ENCODE results near the gene AP3S1. TPM values are rescaled to one million over a fixed set of nuclear protein-coding genes. Genes with fewer than 3 reads are reported as not detected.
A peak's percentile ranks its signal among the peaks of the same experiment; 100 is the strongest.

Gene AP3S1
- total and polyA plus RNA-seq, 2 of the 13 experiments (the other 11 are each of a cell fraction or from before 2014, with no cell fraction given), result 50.5 to 85.9 TPM

DNA sequence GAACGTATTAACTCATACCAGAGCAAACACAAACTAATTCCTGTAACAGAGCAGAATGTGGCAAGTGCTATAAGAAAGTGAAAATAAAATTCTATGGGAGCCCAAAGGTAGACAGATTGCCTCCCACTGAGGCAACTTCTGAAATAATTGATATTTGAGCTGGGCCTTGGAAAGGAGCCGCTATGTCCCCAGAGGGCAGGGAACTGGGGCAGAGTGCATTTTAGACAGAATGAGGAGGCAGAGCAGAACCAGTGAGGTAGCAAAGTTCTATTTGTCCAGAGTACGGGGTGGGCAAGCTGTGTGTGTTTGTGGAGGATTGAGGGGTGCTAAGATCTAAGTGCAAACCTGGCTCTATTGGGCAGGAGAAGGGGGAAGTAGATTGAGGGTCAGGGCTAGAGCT is 45.1 kb upstream of the AP3S1 start:
- in situ Hi-C loops (cut with HindIII; ENCODE audit: extremely low pct_ligation_motif_present, low pct_unique_long_range_greater_than_20kb), result no loop called here
- H3K27me3 ChIP-seq (ENCODE audit: control insufficient read depth in 1 of 2, insufficient read depth in 2 of 2, low read length in 2 of 2), result no peaks in the 10 kb centered on the region
- no peaks in the 10 kb centered on the region for H3K79me2 ChIP-seq (ENCODE audit: insufficient read depth, low read length)
- POLR2A ChIA-PET, result no interaction called here
- intact Hi-C loops (cut with micrococcal nuclease; ENCODE audit: unreplicated experiment), result no loop called here
- H3K36me3 ChIP-seq (replicated peaks in 1 of 2; ENCODE audit: control insufficient read depth in 1 of 2, insufficient read depth in 2 of 2, low read length in 2 of 2), result no peaks in the 10 kb centered on the region
- BruUV-seq (replicated peaks), result no TSS peak
- H3K9ac ChIP-seq (ENCODE audit: insufficient read depth, low read depth, low read length), result no peak overlapping the region
- WGBS (ENCODE audit: low lambda C conversion rate), result 1% methylated on average over 3 of the region's 3 CpGs
- no peak overlapping the region for H2AFZ ChIP-seq (ENCODE audit: low read length)
- peak overlapping the region; percentile 61 for H3K4me2 ChIP-seq (ENCODE audit: low read depth, low read length)
- CTCF ChIA-PET (ENCODE audit: low intra/inter-chr PET ratio, low total read pairs), result no interaction called here
- FAIRE-seq (no peak), ATAC-seq (peak; percentile 84), DNase-seq (ENCODE audit: low spot score) (no peak)
- H3K4me3 ChIP-seq (replicated peaks in 1 of 3; ENCODE audit: insufficient read depth in 1 of 3, low read depth in 2 of 3, low read length in 3 of 3), result no peak overlapping the region; a peak in 1 of 6 replicates
- no peaks in the 10 kb centered on the region for H3K9me3 ChIP-seq (ENCODE audit: low read length)
- peak overlapping the region; percentile 25 for H3K27ac ChIP-seq (ENCODE audit: extremely low read length, insufficient read depth, low read length)
- peaks cover 40% of the 10 kb centered on the region for H3K4me1 ChIP-seq (ENCODE audit: insufficient read depth, low read length)
- no peaks in the 10 kb centered on the region for H4K20me1 ChIP-seq (ENCODE audit: insufficient read depth, low read length)
- TF ChIP-seq ZBTB3 (CRISPR knock-in tag; IDR thresholded peaks at IDR 0.05; ENCODE audit: borderline replicate concordance, low read depth) (no peak), SSRP1 (CRISPR knock-in tag; IDR thresholded peaks at IDR 0.05) (no peak), MAZ (IDR thresholded peaks at IDR 0.05; ENCODE audit: borderline replicate concordance, low read depth, low read length) (no peak), MAZ (CRISPR knock-in tag; IDR thresholded peaks at IDR 0.05; ENCODE audit: low read depth) (no peak), ZNF772 (CRISPR knock-in tag; IDR thresholded peaks at IDR 0.05) (no peak), HOXD1 (CRISPR knock-in tag; IDR thresholded peaks at IDR 0.05) (no peak), ZNF512 (CRISPR knock-in tag; IDR thresholded peaks at IDR 0.05) (no peak), MLXIP (CRISPR knock-in tag; IDR thresholded peaks at IDR 0.05; ENCODE audit: borderline replicate concordance) (no peak), ZNF678 (CRISPR knock-in tag; IDR thresholded peaks at IDR 0.05) (no peak), DZIP1 (CRISPR knock-in tag; IDR thresholded peaks at IDR 0.05) (no peak)
- TF ChIP-seq, protein P1, sequence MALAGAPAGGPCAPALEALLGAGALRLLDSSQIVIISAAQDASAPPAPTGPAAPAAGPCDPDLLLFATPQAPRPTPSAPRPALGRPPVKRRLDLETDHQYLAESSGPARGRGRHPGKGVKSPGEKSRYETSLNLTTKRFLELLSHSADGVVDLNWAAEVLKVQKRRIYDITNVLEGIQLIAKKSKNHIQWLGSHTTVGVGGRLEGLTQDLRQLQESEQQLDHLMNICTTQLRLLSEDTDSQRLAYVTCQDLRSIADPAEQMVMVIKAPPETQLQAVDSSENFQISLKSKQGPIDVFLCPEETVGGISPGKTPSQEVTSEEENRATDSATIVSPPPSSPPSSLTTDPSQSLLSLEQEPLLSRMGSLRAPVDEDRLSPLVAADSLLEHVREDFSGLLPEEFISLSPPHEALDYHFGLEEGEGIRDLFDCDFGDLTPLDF (CRISPR knock-in tag; IDR thresholded peaks at IDR 0.05), result no peak
- TF ChIP-seq, protein P2, sequence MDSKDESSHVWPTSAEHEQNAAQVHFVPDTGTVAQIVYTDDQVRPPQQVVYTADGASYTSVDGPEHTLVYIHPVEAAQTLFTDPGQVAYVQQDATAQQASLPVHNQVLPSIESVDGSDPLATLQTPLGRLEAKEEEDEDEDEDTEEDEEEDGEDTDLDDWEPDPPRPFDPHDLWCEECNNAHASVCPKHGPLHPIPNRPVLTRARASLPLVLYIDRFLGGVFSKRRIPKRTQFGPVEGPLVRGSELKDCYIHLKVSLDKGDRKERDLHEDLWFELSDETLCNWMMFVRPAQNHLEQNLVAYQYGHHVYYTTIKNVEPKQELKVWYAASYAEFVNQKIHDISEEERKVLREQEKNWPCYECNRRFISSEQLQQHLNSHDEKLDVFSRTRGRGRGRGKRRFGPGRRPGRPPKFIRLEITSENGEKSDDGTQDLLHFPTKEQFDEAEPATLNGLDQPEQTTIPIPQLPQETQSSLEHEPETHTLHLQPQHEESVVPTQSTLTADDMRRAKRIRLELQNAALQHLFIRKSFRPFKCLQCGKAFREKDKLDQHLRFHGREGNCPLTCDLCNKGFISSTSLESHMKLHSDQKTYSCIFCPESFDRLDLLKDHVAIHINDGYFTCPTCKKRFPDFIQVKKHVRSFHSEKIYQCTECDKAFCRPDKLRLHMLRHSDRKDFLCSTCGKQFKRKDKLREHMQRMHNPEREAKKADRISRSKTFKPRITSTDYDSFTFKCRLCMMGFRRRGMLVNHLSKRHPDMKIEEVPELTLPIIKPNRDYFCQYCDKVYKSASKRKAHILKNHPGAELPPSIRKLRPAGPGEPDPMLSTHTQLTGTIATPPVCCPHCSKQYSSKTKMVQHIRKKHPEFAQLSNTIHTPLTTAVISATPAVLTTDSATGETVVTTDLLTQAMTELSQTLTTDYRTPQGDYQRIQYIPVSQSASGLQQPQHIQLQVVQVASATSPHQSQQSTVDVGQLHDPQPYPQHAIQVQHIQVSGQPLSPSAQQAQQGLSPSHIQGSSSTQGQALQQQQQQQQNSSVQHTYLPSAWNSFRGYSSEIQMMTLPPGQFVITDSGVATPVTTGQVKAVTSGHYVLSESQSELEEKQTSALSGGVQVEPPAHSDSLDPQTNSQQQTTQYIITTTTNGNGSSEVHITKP (CRISPR knock-in tag; IDR thresholded peaks at IDR 0.05; ENCODE audit: low read depth), result no peak

Measured in HepG2 (cell line).